Fibroblast of mammary gland (primary cell): ENCODE measurements around the gene NNAT.
"Not testable (repeated sequence)": the region's sequence is repeated elsewhere in the genome, so short reads cannot be mapped to it uniquely, and the experiment has no call there.

Experiments used
- DNase-seq: peaks from one replicate; pipeline ENCODE4 v3.0.0-alpha.2; 2010; ENCODE audit warnings: low read depth
- H3K4me3 ChIP-seq: 2 replicates; pipeline ENCODE4 v1.5.1; 2011; ENCODE audit warnings: low read depth, mild to moderate bottlenecking, low read length, moderate library complexity; ENCODE audit not compliant: control insufficient read depth
- CTCF ChIP-seq: conservative IDR thresholded peaks from 2 replicates; pipeline ENCODE4 v1.5.1; 2011; ENCODE audit warnings: low read depth, low read length, inconsistent platforms; ENCODE audit not compliant: control insufficient read depth, insufficient read depth

NNAT gene

GRCh38 chr20:37542281-37542680, 21.2 kb downstream of the NNAT start:
- H3K4me3 ChIP-seq: no peak overlapping the region
- DNase-seq: no peak
- TF ChIP-seq CTCF: no peak

- DNase-seq: peak; percentile 45
- TF ChIP-seq CTCF: peak; percentile 55
These were observed 22.8 kb downstream of the NNAT start for GRCh38 chr20:37543828-37544227.

DNA sequence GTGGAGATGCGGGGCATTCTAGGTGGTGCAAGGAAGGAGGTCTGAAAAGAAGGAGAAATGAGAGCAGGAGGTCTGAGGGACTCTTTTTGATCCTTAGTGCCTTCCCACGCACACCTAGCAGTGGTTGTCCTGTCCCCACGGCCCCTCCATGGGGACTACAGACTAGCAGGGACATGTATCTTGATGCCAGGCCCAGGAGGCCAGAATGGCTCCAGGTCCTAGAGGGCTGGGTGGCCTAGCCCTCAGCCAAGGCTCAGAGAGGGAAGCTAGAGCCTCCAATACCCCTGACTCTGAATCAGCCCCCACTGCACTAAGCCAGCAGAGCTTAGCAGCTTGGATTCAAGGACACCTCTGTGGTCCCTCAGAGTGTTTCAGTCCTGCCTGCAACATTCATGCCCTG, 23.3 kb downstream of the NNAT start:
- no peak overlapping the region for H3K4me3 ChIP-seq
- no peak for TF ChIP-seq CTCF
- no peak for DNase-seq

More at GRCh38 chr20:37543828-37544227, 22.8 kb downstream of the NNAT start:
- no peak overlapping the region for H3K4me3 ChIP-seq

GRCh38 chr20:37545516-37545915, 24.5 kb downstream of the NNAT start:
- no peak for DNase-seq
- H3K4me3 ChIP-seq: no peak overlapping the region
- TF ChIP-seq CTCF: no peak

DNA sequence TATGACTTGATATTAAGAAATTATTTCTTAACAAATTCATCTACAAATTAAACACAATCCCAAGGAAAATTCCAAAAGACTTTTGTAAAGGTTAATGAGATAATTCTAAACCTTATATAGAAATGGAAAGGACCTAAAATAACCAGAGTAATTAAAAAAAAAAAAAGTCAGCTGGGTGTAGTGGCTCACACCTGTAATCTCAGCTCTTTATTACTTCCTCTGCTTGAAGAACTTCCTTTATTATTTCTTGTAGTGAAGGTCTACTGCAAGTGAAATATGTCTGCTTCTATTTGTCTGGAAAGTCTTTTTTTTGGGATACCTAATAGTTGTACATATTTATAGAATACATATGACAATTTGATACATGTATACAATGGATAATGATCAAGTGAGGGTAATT, 26.9 kb downstream of the NNAT start:
- no peak for TF ChIP-seq CTCF
- H3K4me3 ChIP-seq: no peak overlapping the region
- DNase-seq: no peak

DNA sequence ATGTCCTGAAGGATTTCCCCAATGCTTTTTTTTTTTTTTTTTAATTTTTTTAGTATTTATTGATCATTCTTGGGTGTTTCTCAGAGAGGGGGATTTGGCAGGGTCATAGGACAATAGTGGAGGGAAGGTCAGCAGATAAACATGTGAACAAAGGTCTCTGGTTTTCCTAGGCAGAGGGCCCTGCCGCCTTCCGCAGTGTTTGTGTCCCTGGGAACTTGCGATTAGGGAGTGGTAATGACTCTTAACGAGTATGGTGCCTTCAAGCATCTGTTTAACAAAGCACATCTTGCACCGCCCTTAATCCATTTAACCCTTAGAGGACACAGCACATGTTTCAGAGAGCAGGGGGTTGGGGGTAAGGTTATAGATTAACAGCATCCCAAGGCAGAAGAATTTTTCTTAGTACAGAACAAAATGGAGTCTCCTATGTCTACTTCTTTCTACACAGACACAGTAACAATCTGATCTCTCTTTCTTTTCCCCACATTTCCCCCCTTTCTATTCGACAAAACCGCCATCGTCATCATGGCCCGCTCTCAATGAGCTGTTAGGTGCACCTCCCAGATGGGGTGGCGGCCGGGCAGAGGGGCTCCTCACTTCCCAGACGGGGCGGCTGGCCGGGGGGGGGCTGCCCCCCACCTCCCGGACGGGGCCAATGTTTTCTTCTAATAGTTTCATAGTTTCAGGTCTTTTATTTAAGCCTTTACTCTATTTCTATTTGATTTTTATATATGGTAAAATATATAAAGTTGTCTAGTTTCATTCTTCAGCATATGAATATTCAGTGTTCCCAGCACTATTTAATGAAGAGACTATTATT, 29.3 kb downstream of the NNAT start:
- H3K4me3 ChIP-seq, DNase-seq: not testable (repeated sequence)

DNA sequence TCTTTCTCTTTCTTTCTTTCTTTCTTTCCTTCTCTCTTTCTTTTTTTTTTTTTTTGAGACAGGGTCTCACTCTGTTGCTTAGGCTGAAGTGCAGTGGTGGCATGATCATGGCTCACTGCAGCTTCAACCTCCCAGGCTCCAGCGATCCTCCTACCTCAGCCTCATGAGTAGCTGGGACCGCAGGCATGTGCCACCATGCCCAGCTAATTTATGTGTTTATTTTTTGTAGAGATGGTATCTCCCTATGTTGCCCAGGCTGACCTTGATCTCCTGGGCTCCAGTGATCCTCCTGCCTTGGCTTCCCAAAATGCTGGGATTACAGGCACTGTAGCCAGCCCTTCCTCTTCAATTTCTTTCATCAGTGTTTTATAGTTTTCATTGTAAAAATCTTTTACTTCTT, 30.6 kb downstream of the NNAT start:
- not testable (repeated sequence) for DNase-seq, H3K4me3 ChIP-seq

DNA sequence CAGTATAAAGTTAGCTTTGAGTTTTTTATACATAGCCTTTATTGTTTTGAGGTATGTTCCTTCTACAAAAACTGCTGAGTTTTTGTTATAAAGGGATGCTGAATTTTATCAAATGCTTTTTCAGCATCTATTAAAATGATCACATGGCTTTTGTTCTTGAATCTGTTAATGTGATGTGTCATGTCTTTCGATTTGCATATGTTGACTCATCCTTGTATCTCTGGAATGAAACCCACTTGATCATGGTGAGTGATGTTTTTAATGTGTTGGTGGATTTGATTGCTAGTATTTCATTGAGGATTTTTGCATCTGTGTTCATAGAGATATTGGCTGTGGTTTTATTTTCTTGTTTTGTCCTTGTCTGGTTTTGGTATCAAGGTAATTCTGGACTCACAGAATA, 31.4 kb downstream of the NNAT start:
- TF ChIP-seq CTCF: no peak
- peak; percentile 54 for DNase-seq
- no peak overlapping the region for H3K4me3 ChIP-seq

DNA sequence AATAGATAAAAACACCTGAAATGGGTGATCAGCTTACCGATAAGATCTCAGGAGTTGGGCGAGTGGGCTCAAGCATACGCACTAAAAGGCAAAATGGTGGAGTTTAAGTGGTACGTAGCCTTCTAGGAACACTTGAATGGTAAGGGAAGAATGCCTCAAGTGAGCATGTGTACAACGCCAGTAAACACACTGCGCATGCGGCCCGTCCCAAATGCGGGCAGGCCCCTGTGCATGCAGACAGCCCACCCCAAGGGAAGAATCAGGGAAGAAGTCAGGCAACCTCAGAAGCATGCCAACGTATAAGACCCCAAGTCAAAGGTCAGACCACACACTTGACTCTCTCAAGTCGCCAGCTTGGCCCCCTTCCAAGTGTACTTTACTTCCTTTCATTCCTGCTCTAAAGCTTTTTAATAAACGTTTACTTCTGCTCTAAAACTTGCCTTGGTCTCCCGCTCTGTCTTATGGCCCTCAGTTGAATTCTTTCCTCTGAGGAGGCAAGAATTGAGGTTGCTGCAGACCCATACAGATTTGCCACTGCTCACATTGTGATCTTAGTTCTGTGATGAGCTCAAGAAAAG, 33.8 kb downstream of the NNAT start:
- DNase-seq, H3K4me3 ChIP-seq: not testable (repeated sequence)
